Measurements from ENCODE around the gene ENTPD5. TPM values are rescaled to one million over a fixed set of nuclear protein-coding genes. Genes with fewer than 3 reads are reported as not detected.

ENTPD5 gene
- total RNA-seq, 1 donor from 2014 or later, result 2.7 TPM

DNA sequence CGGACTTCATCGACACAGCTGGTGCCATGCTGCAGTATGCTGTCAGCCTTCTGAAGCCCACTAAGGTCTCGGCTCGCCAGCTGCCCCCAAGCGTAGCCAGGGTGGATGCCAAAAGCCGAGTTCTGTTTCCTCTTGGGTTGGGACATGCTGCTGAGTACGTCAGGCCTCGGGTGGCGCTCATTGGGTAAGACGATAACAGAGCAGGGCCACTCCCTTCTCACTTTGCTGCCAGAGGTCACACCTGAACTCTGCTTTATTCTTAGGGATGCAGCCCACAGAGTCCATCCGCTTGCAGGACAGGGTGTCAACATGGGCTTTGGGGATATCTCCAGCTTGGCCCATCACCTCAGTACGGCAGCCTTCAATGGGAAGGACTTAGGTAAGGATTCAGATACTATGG lies 57.9 kb downstream of the ENTPD5 start:
- no peak overlapping the region for H3K4me3 ChIP-seq (ENCODE audit: low read depth, low read length)
- no peak for DNase-seq (ENCODE audit: low read depth)
- TF ChIP-seq, protein P1, sequence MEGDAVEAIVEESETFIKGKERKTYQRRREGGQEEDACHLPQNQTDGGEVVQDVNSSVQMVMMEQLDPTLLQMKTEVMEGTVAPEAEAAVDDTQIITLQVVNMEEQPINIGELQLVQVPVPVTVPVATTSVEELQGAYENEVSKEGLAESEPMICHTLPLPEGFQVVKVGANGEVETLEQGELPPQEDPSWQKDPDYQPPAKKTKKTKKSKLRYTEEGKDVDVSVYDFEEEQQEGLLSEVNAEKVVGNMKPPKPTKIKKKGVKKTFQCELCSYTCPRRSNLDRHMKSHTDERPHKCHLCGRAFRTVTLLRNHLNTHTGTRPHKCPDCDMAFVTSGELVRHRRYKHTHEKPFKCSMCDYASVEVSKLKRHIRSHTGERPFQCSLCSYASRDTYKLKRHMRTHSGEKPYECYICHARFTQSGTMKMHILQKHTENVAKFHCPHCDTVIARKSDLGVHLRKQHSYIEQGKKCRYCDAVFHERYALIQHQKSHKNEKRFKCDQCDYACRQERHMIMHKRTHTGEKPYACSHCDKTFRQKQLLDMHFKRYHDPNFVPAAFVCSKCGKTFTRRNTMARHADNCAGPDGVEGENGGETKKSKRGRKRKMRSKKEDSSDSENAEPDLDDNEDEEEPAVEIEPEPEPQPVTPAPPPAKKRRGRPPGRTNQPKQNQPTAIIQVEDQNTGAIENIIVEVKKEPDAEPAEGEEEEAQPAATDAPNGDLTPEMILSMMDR (conservative IDR thresholded peaks at IDR 0.05; ENCODE audit: low read depth, low read length), result no peak

DNA sequence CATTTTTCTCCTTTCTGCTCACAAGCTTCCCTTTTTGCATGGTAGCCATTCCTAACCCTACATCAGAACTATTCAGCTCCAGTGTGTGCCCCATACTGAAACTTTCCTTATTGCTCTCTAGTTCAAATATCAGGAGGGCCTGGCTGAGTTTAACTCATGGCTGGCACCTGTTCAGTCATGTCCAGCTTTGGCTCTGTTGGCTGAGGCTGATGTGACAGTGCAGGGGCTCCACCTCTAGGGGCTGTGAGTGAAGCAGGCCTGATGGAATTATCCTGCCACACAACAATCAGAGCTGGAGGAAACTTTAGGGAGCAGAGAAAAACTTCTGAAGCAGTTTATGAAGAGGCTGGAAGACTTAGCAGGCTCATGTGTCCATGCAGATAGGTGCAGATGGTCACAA lies 60.5 kb downstream of the ENTPD5 start:
- H3K4me3 ChIP-seq (ENCODE audit: low read depth, low read length), result no peak overlapping the region
- DNase-seq (ENCODE audit: low read depth), result no peak
- TF ChIP-seq, protein P1 (conservative IDR thresholded peaks at IDR 0.05; ENCODE audit: low read depth, low read length), result no peak

DNA sequence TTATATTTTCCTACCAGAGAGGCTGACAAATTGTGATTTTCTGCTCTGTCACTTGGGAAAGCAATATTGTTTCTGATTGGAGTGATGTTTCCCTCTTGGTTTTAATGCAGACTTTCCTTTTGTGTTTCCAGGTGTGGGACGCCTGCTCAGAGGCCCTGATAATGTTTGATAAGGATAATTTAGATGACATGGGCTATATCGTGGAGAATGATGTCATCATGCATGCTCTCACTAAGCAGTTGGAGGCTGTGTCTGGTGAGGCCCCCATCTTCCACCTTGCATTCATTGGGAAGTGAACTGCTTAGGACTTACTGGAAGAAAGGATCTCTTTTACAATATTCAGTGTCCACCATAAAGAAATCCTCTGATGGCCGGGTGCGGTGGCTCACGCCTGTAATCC lies 63.4 kb downstream of the ENTPD5 start:
- TF ChIP-seq, protein P1 (conservative IDR thresholded peaks at IDR 0.05; ENCODE audit: low read depth, low read length), result no peak
- no peak overlapping the region for H3K4me3 ChIP-seq (ENCODE audit: low read depth, low read length)
- no peak for DNase-seq (ENCODE audit: low read depth)

DNA sequence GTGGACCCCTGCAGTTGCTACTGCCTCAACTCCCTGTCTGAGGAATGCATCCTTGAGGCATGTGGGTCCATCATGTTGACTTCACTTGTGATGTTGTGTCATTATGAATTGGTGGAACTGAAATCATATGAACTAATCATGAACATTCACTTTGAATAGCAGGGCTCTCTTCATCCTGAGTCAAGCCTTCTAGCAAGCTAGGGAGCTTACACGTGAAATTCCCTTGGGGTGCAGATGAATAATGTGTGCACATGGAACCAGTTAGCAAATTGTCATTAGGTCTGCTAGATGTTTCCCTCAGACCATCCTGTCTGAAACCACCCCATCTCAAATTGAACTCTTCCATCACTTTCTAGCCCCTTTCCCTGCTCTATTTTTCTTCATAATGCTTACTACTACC lies 65.4 kb downstream of the ENTPD5 start:
- TF ChIP-seq, protein P1 (conservative IDR thresholded peaks at IDR 0.05; ENCODE audit: low read depth, low read length), result no peak
- DNase-seq (ENCODE audit: low read depth), result no peak
- H3K4me3 ChIP-seq (ENCODE audit: low read depth, low read length), result no peak overlapping the region

DNA sequence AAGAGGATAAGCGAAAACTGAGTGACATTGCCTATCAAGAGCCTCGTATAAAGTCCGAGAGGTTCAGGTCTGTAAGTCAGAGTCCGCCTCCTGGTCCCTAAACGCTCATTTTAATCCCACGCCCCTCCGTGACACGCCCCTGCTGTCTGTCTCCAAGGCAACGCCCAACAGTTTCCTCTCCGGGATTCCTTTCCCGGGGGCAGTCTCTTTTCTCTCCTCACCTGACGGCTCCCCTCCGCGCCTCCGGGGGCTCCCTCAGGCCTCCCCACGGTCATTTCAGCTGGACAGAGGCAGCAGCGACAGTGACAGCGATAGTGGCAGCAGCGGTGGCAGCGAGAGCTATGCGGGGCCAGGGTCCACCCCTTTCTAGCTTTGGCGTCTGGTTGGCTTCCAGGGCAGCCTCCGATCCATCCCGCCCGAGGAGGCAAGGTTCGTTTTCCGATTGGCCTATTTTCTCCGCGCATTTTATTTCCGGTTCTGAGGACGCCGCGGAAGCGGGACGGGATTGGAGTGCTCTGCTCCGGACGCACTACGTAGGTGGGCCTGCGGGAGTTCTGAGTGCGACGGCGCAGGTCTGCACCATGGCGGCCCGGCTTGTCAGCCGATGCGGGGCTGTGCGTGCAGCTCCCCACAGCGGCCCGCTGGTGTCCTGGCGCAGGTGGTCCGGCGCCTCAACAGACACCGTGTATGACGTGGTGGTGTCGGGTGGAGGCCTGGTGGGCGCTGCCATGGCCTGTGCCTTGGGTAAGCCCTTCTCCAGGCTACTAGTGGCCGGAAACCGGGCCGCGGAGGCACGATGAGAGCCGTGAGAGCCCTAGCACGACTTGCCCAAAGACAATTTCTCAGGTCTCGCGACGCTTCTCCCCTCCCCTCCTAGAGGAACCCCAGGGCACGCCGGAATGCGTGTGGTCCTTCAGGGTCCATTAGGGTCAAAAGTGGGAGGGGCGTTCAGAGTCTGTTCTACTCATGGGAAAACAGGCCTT lies 69.0 kb downstream of the ENTPD5 start, which contains the start of the genes COQ6 and FAM161B:
Gene COQ6, plus strand, starts transcription at position 551 of the 983 bp plus-strand sequence. Its CDS starts 31 bp downstream, at position 582.
Gene FAM161B, minus strand, starts transcription at position 343 of the 983 bp plus-strand sequence. Its CDS starts 68 bp downstream, at position 275.
- TF ChIP-seq, protein P1 (conservative IDR thresholded peaks at IDR 0.05; ENCODE audit: low read depth, low read length), result no peak
- peak within 1 kb of the TSS; percentile 73 for H3K4me3 ChIP-seq (ENCODE audit: low read depth, low read length)
- peak; percentile 70 for DNase-seq (ENCODE audit: low read depth)

DNA sequence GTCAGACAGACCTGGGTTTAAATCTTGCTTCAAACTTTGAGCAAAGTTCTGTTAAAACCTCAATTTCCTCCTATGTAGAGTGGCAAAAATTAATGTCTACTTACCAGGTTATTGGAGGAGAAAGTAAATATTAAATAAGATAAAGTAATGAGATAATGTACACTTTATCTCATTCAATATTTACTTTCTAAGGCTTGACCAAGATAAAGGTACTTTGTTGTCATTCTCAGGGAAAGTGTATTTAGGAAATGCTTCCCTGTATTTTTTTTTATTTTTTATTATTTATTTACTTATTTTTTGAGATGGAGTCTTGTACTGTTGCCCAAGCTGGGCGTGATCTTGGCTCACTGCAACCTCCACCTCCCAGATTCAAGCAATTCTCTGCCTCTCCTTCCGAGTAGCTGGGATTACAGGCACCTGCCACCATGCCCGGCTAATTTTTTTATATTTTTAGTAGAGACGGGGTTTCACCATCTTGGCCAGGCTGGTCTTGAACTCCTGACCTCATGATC lies 73.9 kb downstream of the ENTPD5 start:
- TF ChIP-seq, protein P1 (conservative IDR thresholded peaks at IDR 0.05; ENCODE audit: low read depth, low read length), result no peak
- DNase-seq (ENCODE audit: low read depth), result no peak
- H3K4me3 ChIP-seq (ENCODE audit: low read depth, low read length), result no peak overlapping the region
